Skeletal muscle satellite cell (primary cell): ENCODE measurements around the gene CRKL.
"Not testable (repeated sequence)": the region's sequence is repeated elsewhere in the genome, so short reads cannot be mapped to it uniquely, and the experiment has no call there.

Experiments used
- H3K27me3 ChIP-seq: 2 replicates; pipeline ENCODE4 v1.7.0; 2013; ENCODE audit warnings: low read length; ENCODE audit not compliant: control insufficient read depth, insufficient read depth
- H3K36me3 ChIP-seq: 2 replicates; pipeline ENCODE4 v1.7.0; 2013; ENCODE audit warnings: mild to moderate bottlenecking, control low read depth, low read length; ENCODE audit not compliant: insufficient read depth
- H3K4me1 ChIP-seq: 2 replicates; pipeline ENCODE4 v1.7.0; 2013; ENCODE audit warnings: low read length; ENCODE audit not compliant: control insufficient read depth, insufficient read depth
- H3K4me2 ChIP-seq: 2 replicates; pipeline ENCODE4 v1.7.0; 2013; ENCODE audit warnings: mild to moderate bottlenecking, low read length
- H3K4me3 ChIP-seq: 2 replicates; pipeline ENCODE4 v1.7.0; 2013; ENCODE audit warnings: low read length
- H3K9ac ChIP-seq: 2 replicates; pipeline ENCODE4 v1.7.0; 2013; ENCODE audit warnings: mild to moderate bottlenecking, low read depth, low read length, moderate library complexity
- H3K9me3 ChIP-seq: replicated peaks from 2 replicates; pipeline ENCODE4 v1.7.0; 2013; ENCODE audit warnings: mild to moderate bottlenecking, control low read depth, low read length

CRKL gene

GRCh38 chr22:20885017-20885556 is 32.1 kb upstream of the CRKL start:
- peaks cover 60% of the 10 kb centered on the region for H3K36me3 ChIP-seq
- no peak overlapping the region for H3K4me3 ChIP-seq
- no peak overlapping the region for H3K4me2 ChIP-seq
- no peak overlapping the region for H3K9ac ChIP-seq
- no peaks in the 10 kb centered on the region for H3K27me3 ChIP-seq
- no peaks in the 10 kb centered on the region for H3K9me3 ChIP-seq
- H3K4me1 ChIP-seq = peaks cover 3% of the 10 kb centered on the region

- H3K27me3 ChIP-seq = no peaks in the 10 kb centered on the region
- peak overlapping the region; percentile 48 for H3K4me2 ChIP-seq
- peak overlapping the region; percentile 13 for H3K9ac ChIP-seq
- H3K4me3 ChIP-seq = no peak overlapping the region
- H3K36me3 ChIP-seq = peaks cover 58% of the 10 kb centered on the region
- H3K9me3 ChIP-seq = no peaks in the 10 kb centered on the region
- H3K4me1 ChIP-seq = peaks cover 3% of the 10 kb centered on the region
Observed at GRCh38 chr22:20885557-20886323, 31.5 kb upstream of the CRKL start.

- Histone ChIP-seq H3K4me3 (no peak overlapping the region), H3K9me3 (no peaks in the 10 kb centered on the region), H3K9ac (no peak overlapping the region), H3K36me3 (peaks cover 46% of the 10 kb centered on the region), H3K4me1 (peaks cover 3% of the 10 kb centered on the region), H3K27me3 (no peaks in the 10 kb centered on the region), H3K4me2 (no peak overlapping the region)
Observed at GRCh38 chr22:20887375-20887774, 29.8 kb upstream of the CRKL start.

- Histone ChIP-seq H3K36me3 (peaks cover 33% of the 10 kb centered on the region), H3K4me1 (peaks cover 3% of the 10 kb centered on the region), H3K9ac (no peak overlapping the region), H3K4me2 (no peak overlapping the region), H3K4me3 (no peak overlapping the region), H3K27me3 (no peaks in the 10 kb centered on the region), H3K9me3 (no peaks in the 10 kb centered on the region)
Observed at GRCh38 chr22:20889025-20889704, 28.0 kb upstream of the CRKL start.

- Histone ChIP-seq H3K4me2 (no peak overlapping the region), H3K27me3 (no peaks in the 10 kb centered on the region), H3K4me3 (no peak overlapping the region), H3K4me1 (peaks cover 3% of the 10 kb centered on the region), H3K9me3 (no peaks in the 10 kb centered on the region), H3K9ac (no peak overlapping the region), H3K36me3 (peaks cover 32% of the 10 kb centered on the region)
Observed at GRCh38 chr22:20889904-20890540, 27.2 kb upstream of the CRKL start.

- Histone ChIP-seq H3K36me3 (peaks cover 29% of the 10 kb centered on the region), H3K4me2 (no peak overlapping the region), H3K9ac (no peak overlapping the region), H3K27me3 (no peaks in the 10 kb centered on the region), H3K4me3 (no peak overlapping the region), H3K9me3 (no peaks in the 10 kb centered on the region), H3K4me1 (no peaks in the 10 kb centered on the region)
Observed at GRCh38 chr22:20890975-20891374, 26.2 kb upstream of the CRKL start.

GRCh38 chr22:20897737-20898136 is 19.5 kb upstream of the CRKL start:
- not testable (repeated sequence) for H3K27me3 ChIP-seq, H3K9ac ChIP-seq, H3K36me3 ChIP-seq, H3K9me3 ChIP-seq, H3K4me3 ChIP-seq, H3K4me2 ChIP-seq, H3K4me1 ChIP-seq

- peaks cover 10% of the 10 kb centered on the region for H3K4me1 ChIP-seq
- no peak overlapping the region for H3K4me2 ChIP-seq
- no peak overlapping the region for H3K4me3 ChIP-seq
- H3K9me3 ChIP-seq = no peaks in the 10 kb centered on the region
- no peak overlapping the region for H3K9ac ChIP-seq
- H3K36me3 ChIP-seq = no peaks in the 10 kb centered on the region
- H3K27me3 ChIP-seq = no peaks in the 10 kb centered on the region
Observed at GRCh38 chr22:20899827-20900423, 17.3 kb upstream of the CRKL start.

- peaks cover 24% of the 10 kb centered on the region for H3K4me1 ChIP-seq
- H3K27me3 ChIP-seq, H3K4me3 ChIP-seq, H3K4me2 ChIP-seq, H3K36me3 ChIP-seq, H3K9me3 ChIP-seq, H3K9ac ChIP-seq: not testable (repeated sequence)
Observed at GRCh38 chr22:20901093-20902033, 15.8 kb upstream of the CRKL start.

GRCh38 chr22:20903093-20903492 is 14.1 kb upstream of the CRKL start:
- H3K4me2 ChIP-seq = no peak overlapping the region
- H3K9ac ChIP-seq = no peak overlapping the region
- H3K4me3 ChIP-seq = no peak overlapping the region
- no peaks in the 10 kb centered on the region for H3K27me3 ChIP-seq
- no peaks in the 10 kb centered on the region for H3K36me3 ChIP-seq
- peaks cover 25% of the 10 kb centered on the region for H3K4me1 ChIP-seq
- no peaks in the 10 kb centered on the region for H3K9me3 ChIP-seq
